Measurements from ENCODE around the gene TBL1X. TPM values are rescaled to one million over a fixed set of nuclear protein-coding genes. Genes with fewer than 3 reads are reported as not detected.

Gene TBL1X
- total RNA-seq, 2 donors from 2014 or later: 12.3 to 14.0 TPM

DNA sequence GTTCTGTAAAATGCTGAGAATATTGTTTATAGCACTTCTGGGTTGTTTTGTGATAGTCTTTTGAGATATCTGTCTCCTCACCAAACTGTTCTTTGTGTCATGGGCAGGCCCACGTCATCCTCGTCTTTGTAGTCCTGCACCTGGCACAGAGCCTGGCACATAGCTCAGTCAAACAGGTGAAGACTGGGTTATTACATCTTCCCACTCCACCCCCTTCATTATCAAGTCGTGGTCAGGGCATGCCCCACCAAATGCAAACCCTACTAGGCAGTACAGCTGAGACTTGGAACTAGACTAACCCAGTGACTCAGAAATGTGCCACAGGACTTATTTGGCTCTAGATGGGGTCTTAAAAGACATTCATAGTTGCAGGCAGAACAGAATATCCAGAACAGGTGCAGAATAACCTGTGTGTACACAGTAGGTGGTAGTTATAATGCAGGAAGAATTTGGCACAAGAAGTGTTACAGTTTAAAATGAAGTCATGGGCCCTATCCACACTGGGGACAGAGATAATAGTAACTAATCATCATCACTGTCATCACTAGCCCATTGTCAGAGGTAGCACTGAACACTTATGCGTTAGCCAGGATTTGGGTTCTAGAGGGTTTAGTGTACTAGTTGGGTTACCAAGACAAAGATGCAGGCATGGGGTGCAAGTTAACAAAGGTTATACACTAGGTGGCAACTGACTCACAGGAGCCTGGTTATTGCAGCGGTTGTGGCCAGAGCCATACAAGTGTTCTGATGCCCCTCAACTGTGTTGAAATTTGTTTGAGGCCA is 74.9 kb downstream of the TBL1X start:
- TF ChIP-seq, protein P1, sequence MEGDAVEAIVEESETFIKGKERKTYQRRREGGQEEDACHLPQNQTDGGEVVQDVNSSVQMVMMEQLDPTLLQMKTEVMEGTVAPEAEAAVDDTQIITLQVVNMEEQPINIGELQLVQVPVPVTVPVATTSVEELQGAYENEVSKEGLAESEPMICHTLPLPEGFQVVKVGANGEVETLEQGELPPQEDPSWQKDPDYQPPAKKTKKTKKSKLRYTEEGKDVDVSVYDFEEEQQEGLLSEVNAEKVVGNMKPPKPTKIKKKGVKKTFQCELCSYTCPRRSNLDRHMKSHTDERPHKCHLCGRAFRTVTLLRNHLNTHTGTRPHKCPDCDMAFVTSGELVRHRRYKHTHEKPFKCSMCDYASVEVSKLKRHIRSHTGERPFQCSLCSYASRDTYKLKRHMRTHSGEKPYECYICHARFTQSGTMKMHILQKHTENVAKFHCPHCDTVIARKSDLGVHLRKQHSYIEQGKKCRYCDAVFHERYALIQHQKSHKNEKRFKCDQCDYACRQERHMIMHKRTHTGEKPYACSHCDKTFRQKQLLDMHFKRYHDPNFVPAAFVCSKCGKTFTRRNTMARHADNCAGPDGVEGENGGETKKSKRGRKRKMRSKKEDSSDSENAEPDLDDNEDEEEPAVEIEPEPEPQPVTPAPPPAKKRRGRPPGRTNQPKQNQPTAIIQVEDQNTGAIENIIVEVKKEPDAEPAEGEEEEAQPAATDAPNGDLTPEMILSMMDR (IDR thresholded peaks at IDR 0.05): no peak
- Histone ChIP-seq H3K4me3 (no peak overlapping the region), H3K27me3 (no peaks in the 10 kb centered on the region), H3K36me3 (no peaks in the 10 kb centered on the region), H3K27ac (no peak overlapping the region), H3K9me3 (no peaks in the 10 kb centered on the region), H3K4me1 (no peaks in the 10 kb centered on the region)
- DNase-seq (ENCODE audit: low spot score): no peak

- Histone ChIP-seq H3K9me3 (no peaks in the 10 kb centered on the region), H3K27ac (no peak overlapping the region), H3K36me3 (no peaks in the 10 kb centered on the region), H3K4me1 (no peaks in the 10 kb centered on the region), H3K27me3 (no peaks in the 10 kb centered on the region), H3K4me3 (no peak overlapping the region)
- no peak for DNase-seq (ENCODE audit: low spot score)
- TF ChIP-seq, protein P1 (IDR thresholded peaks at IDR 0.05): no peak
These were observed 77.4 kb downstream of the TBL1X start for GRCh38 chrX:9542106-9542760.

GRCh38 chrX:9542761-9543111 is 77.9 kb downstream of the TBL1X start:
- H3K27ac ChIP-seq: no peak overlapping the region
- H3K4me1 ChIP-seq: no peaks in the 10 kb centered on the region
- H3K27me3 ChIP-seq: no peaks in the 10 kb centered on the region
- no peaks in the 10 kb centered on the region for H3K9me3 ChIP-seq
- DNase-seq (ENCODE audit: low spot score): no peak
- H3K4me3 ChIP-seq: no peak overlapping the region
- H3K36me3 ChIP-seq: no peaks in the 10 kb centered on the region
- TF ChIP-seq, protein P1 (IDR thresholded peaks at IDR 0.05): no peak

DNA sequence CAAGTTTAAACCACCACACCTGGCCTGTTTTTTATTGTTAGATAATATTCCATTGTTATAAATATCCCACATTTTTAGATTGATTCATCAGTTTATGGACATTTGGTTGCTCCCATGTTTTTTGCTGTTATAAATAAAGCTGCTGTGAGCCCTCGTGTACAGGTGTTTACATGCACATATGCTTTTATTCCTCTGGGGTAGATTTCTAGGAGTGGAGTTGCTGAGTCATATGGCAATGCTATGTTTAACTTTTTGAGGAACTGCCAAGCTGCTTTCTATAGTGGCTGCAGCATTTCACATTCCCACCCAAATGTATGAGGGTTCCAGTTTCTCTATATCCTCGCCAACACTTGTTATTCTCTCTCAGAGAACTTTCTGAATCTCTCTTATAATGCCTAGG is 90.5 kb downstream of the TBL1X start:
- Histone ChIP-seq H3K4me1 (no peaks in the 10 kb centered on the region), H3K27me3 (no peaks in the 10 kb centered on the region), H3K36me3 (no peaks in the 10 kb centered on the region), H3K27ac (no peak overlapping the region), H3K4me3 (no peak overlapping the region), H3K9me3 (no peaks in the 10 kb centered on the region)
- TF ChIP-seq, protein P1 (IDR thresholded peaks at IDR 0.05): no peak
- DNase-seq (ENCODE audit: low spot score): no peak

DNA sequence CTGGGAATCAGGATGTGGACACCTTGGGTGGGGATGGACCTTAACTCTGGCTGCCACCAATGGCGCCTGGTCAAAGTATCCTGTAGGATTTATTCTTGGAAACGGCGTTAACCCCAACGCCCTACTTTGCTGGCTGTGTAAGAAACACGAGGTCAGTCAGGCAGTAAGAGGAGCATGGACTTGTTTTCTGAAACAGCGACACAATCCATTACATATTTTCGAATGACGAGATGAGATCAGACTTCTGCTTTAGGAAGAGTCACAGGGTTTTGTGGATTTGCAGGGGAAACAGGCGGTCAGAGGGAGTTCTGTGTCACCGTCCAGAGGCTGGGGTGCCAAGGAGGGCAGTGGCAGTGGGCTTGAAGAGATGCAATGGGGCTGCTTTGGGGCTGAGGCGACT is 92.2 kb downstream of the TBL1X start:
- no peaks in the 10 kb centered on the region for H3K36me3 ChIP-seq
- no peak overlapping the region for H3K4me3 ChIP-seq
- H3K27ac ChIP-seq: no peak overlapping the region
- TF ChIP-seq, protein P1 (IDR thresholded peaks at IDR 0.05): no peak
- no peaks in the 10 kb centered on the region for H3K9me3 ChIP-seq
- H3K27me3 ChIP-seq: no peaks in the 10 kb centered on the region
- DNase-seq (ENCODE audit: low spot score): no peak
- no peaks in the 10 kb centered on the region for H3K4me1 ChIP-seq

Measured in right atrium auricular region (tissue), 2 donors.